DOHH2 (cell line): ENCODE results near the gene SCYL1.

ENCODE experiments used
- H3F3A ChIP-seq: fragments of 200-600 bp; sonication (generic), shearing (Covaris generic); 2 replicates; pipeline ENCODE4 v1.6.0; 2016; ENCODE audit warnings: antibody characterized with exemption, mild to moderate bottlenecking; ENCODE audit not compliant: control insufficient read depth, insufficient read depth
- H3K27ac ChIP-seq: fragments of 200-600 bp; sonication (generic); 2 replicates; pipeline ENCODE4 v1.5.1; 2014; ENCODE audit warnings: low read depth, mild to moderate bottlenecking, low read length, moderate library complexity
- H3K27me3 ChIP-seq: fragments of 200-600 bp; sonication (generic); 2 replicates; pipeline ENCODE4 v1.6.1; 2014; ENCODE audit warnings: mild to moderate bottlenecking, low read length, mixed read lengths; ENCODE audit not compliant: control insufficient read depth
- H3K36me3 ChIP-seq: fragments of 200-600 bp; sonication (generic); 2 replicates; pipeline ENCODE4 v1.6.1; 2014; ENCODE audit warnings: mild to moderate bottlenecking, low read length, moderate library complexity, mixed read lengths; ENCODE audit not compliant: control insufficient read depth
- H3K4me1 ChIP-seq: fragments of 200-600 bp; sonication (generic); 2 replicates; pipeline ENCODE4 v1.6.1; 2014; ENCODE audit warnings: mild to moderate bottlenecking, low read length, mixed read lengths; ENCODE audit not compliant: control insufficient read depth
- H3K4me2 ChIP-seq: fragments of 200-600 bp; sonication (generic); 2 replicates; pipeline ENCODE4 v1.6.0; 2014; ENCODE audit warnings: mild to moderate bottlenecking, low read length, moderate library complexity
- H3K4me3 ChIP-seq: fragments of 200-600 bp; sonication (generic); 2 replicates; pipeline ENCODE4 v1.5.1; 2014; ENCODE audit warnings: mild to moderate bottlenecking, low read length, mixed read lengths
- H3K79me2 ChIP-seq: fragments of 200-600 bp; sonication (generic); 2 replicates; pipeline ENCODE4 v1.6.1; 2014; ENCODE audit warnings: mild to moderate bottlenecking, low read length, mixed read lengths; ENCODE audit not compliant: control insufficient read depth
- H3K9me2 ChIP-seq: fragments of 200-600 bp; sonication (generic); replicated peaks from 2 replicates; pipeline ENCODE4 v1.6.1; 2014; ENCODE audit warnings: mild to moderate bottlenecking, low read length, mixed read lengths; ENCODE audit not compliant: control insufficient read depth
- H3K9me3 ChIP-seq: fragments of 200-600 bp; sonication (generic); 2 replicates; pipeline ENCODE4 v1.6.1; 2014; ENCODE audit warnings: antibody characterized with exemption, low read length, mixed read lengths; ENCODE audit not compliant: control insufficient read depth, insufficient read depth
- H4K20me1 ChIP-seq: fragments of 200-600 bp; sonication (generic); 2 replicates; pipeline ENCODE4 v1.6.0; 2014; ENCODE audit warnings: low read depth, mild to moderate bottlenecking, antibody characterized with exemption, low read length, moderate library complexity; ENCODE audit not compliant: control insufficient read depth, insufficient read depth
- CTCF ChIP-seq: fragments of 200-600 bp; sonication (generic); IDR thresholded peaks from one replicate; pipeline ENCODE4 v1.5.1; 2014; ENCODE audit warnings: antibody characterized with exemption, mild to moderate bottlenecking, low read depth, low read length; ENCODE audit not compliant: poor library complexity, severe bottlenecking
- EZH2phosphoT487 ChIP-seq: fragments of 200-600 bp; sonication (generic); IDR thresholded peaks from 2 replicates; pipeline ENCODE4 v1.6.1; 2017; ENCODE audit warnings: borderline replicate concordance, mild to moderate bottlenecking, antibody characterized with exemption, low read length, moderate library complexity, mixed read lengths

The SCYL1 gene

GRCh38 chr11:65540290-65541092, 15.6 kb downstream of the SCYL1 start:
- peak overlapping the region; percentile 82 for H3K4me2 ChIP-seq
- H3K4me3 ChIP-seq: peak overlapping the region; percentile 74
- H3K79me2 ChIP-seq: no peaks in the 10 kb centered on the region
- peaks cover 3% of the 10 kb centered on the region for H3F3A ChIP-seq
- H3K27me3 ChIP-seq: no peaks in the 10 kb centered on the region
- H3K36me3 ChIP-seq: peaks cover 7% of the 10 kb centered on the region; the same call in 1 of the 2 replicates
- no peaks in the 10 kb centered on the region for H3K9me3 ChIP-seq
- H3K9me2 ChIP-seq: no peaks in the 10 kb centered on the region
- peaks cover 22% of the 10 kb centered on the region for H3K4me1 ChIP-seq
- no peaks in the 10 kb centered on the region for H4K20me1 ChIP-seq
- peak overlapping the region; percentile 46 for H3K27ac ChIP-seq
- TF ChIP-seq EZH2phosphoT487 (no peak), CTCF (peak; percentile 82)

- peak overlapping the region; percentile 74 for H3K4me3 ChIP-seq
- no peaks in the 10 kb centered on the region for H3K9me2 ChIP-seq
- H3K4me1 ChIP-seq: peaks cover 31% of the 10 kb centered on the region
- no peaks in the 10 kb centered on the region for H3K27me3 ChIP-seq
- peaks cover 10% of the 10 kb centered on the region for H3F3A ChIP-seq
- no peaks in the 10 kb centered on the region for H3K79me2 ChIP-seq
- peak overlapping the region; percentile 82 for H3K4me2 ChIP-seq
- H4K20me1 ChIP-seq: no peaks in the 10 kb centered on the region
- TF ChIP-seq EZH2phosphoT487 (no peak), CTCF (peak; percentile 38)
- no peaks in the 10 kb centered on the region for H3K9me3 ChIP-seq
- H3K27ac ChIP-seq: peak overlapping the region; percentile 46
- H3K36me3 ChIP-seq: peaks cover 7% of the 10 kb centered on the region; the same call in 1 of the 2 replicates
Observed at GRCh38 chr11:65541093-65541982, 16.5 kb downstream of the SCYL1 start.

- Histone ChIP-seq H3K4me1 (peaks cover 45% of the 10 kb centered on the region), H4K20me1 (no peaks in the 10 kb centered on the region), H3K4me2 (no peak overlapping the region), H3K9me2 (no peaks in the 10 kb centered on the region), H3K79me2 (no peaks in the 10 kb centered on the region), H3K4me3 (no peak overlapping the region), H3K9me3 (no peaks in the 10 kb centered on the region), H3K27ac (no peak overlapping the region), H3K27me3 (no peaks in the 10 kb centered on the region), H3F3A (peaks cover 16% of the 10 kb centered on the region), H3K36me3 (peaks cover 6% of the 10 kb centered on the region; the same call in 1 of the 2 replicates)
- TF ChIP-seq EZH2phosphoT487 (no peak), CTCF (no peak)
Observed at GRCh38 chr11:65542738-65543390, 18.0 kb downstream of the SCYL1 start.
